GM12892 (cell line): ENCODE measurements around the gene PODXL.

Source experiments
- POLR2A ChIP-seq: IDR thresholded peaks from 2 replicates; pipeline ENCODE4 v1.6.1; 2011; ENCODE audit warnings: low read depth, low read length, control low read depth
- POLR2AphosphoS5 ChIP-seq: IDR thresholded peaks from 2 replicates; pipeline ENCODE4 v1.6.1; 2011; ENCODE audit warnings: low read depth, low read length, control low read depth

GRCh38 chr7:131471250-131472004 lies 85.0 kb downstream of the PODXL start:
- TF ChIP-seq POLR2AphosphoS5 (no peak), POLR2A (no peak)
